ENCODE measurements around the gene CHAF1A.

- TF ChIP-seq CTCF (conservative IDR thresholded peaks at IDR 0.05; ENCODE audit: low read depth, low read length) (no peak), RAD21 (IDR thresholded peaks at IDR 0.05; ENCODE audit: low read length) (no peak)
Measured at GRCh38 chr19:4358709-4359626, 43.5 kb upstream of the CHAF1A start.
